HG03565 (cell line): Measurements from ENCODE around the gene SPOUT1.
"Not testable (repeated sequence)": the region's sequence is repeated elsewhere in the genome, so short reads cannot be mapped to it uniquely, and the experiment has no call there.

ENCODE experiments used
- ATAC-seq: cut with Tn5 transposase; IDR thresholded peaks from one replicate; pipeline ENCODE4 v1.9.1; 2021; ENCODE audit warnings: mild to moderate bottlenecking, moderate library complexity; ENCODE audit not compliant: unreplicated experiment

Gene SPOUT1

GRCh38 chr9:128810873-128811272 lies 18.7 kb downstream of the SPOUT1 start:
- ATAC-seq: no peak

- ATAC-seq: no peak
Observed at GRCh38 chr9:128809831-128810230, 19.8 kb downstream of the SPOUT1 start.

- no peak for ATAC-seq
Observed at GRCh38 chr9:128809036-128809599, 20.5 kb downstream of the SPOUT1 start.

DNA sequence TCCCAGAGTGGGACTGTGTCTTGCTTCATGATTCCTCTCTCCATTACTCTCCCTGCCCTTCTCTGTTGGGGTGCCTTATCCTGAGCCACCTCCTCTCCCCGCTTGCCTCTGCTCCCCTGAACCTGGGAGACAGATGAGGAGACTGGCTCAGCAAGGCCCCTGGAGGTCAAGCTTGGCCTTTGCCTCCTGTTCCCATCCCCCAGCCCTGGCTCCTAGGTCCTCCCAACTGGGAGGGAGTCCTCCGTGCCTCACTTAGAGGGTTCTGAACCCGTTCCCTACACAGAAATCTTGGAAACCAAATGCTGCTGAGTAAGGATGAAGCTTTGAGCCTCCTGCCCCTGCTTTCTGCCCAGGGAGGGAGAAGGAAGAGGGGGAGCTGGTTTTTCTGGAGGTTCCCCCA lies 21.1 kb downstream of the SPOUT1 start:
- ATAC-seq: no peak

GRCh38 chr9:128807827-128808226 lies 21.8 kb downstream of the SPOUT1 start:
- ATAC-seq: no peak

DNA sequence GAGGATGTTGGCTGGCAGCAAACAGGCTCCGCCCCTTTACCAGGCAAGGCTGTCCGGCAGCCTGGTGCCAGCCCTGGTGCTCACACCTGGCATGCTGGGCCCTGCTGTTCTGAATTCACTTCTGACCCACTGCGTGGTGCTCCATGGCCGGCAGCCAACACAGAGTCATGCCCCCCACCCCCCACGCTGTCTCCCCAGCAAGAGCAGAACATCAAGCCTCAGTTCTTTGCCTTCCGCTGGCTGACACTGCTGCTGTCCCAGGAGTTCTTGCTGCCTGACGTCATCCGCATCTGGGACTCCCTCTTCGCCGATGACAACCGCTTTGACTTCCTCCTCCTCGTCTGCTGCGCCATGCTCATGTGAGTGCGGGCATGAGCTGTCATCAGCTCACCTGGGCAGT lies 23.9 kb downstream of the SPOUT1 start:
- no peak for ATAC-seq

DNA sequence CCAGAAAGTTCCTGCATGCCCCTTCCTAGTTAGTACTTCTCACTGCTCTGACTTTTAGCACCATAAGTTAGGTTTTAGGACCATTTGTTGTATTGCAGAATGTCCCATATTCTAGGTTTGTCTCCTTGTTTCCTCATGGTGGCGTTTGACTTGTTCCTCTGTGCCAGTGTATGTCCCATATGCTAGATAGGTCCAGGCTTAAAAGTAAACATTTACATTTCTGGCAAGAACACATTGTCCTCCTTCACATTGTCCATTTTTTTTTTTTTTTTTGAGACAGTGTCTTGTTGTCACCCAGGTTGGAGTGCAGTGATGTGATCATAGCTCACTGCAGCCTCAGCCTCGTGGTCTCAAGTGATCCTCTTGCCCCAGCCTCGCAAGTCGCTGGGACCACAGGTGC lies 27.1 kb downstream of the SPOUT1 start:
- ATAC-seq: no peak

GRCh38 chr9:128800061-128800460 lies 29.5 kb downstream of the SPOUT1 start:
- no peak for ATAC-seq

DNA sequence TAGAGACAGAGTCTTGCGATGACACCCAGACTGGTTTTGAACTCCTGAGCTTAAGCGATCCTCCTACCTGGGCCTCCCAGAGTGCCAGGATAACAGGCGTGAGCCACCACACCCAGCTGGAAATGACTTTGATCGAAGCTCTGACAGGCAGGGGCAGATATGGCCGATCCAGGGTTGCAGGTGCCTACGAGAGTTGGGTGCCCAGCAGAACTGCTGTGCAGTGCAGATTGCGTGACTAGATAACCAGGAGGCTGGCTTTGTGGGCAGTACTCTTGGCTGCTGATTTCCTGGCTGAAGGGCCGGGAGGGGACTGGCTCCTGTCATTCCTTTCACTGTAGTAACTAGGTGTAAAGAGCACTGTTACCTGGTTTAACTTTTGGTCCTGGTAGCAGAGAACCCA lies 30.7 kb downstream of the SPOUT1 start:
- no peak for ATAC-seq

GRCh38 chr9:128794961-128795360 lies 34.6 kb downstream of the SPOUT1 start:
- not testable (repeated sequence) for ATAC-seq

DNA sequence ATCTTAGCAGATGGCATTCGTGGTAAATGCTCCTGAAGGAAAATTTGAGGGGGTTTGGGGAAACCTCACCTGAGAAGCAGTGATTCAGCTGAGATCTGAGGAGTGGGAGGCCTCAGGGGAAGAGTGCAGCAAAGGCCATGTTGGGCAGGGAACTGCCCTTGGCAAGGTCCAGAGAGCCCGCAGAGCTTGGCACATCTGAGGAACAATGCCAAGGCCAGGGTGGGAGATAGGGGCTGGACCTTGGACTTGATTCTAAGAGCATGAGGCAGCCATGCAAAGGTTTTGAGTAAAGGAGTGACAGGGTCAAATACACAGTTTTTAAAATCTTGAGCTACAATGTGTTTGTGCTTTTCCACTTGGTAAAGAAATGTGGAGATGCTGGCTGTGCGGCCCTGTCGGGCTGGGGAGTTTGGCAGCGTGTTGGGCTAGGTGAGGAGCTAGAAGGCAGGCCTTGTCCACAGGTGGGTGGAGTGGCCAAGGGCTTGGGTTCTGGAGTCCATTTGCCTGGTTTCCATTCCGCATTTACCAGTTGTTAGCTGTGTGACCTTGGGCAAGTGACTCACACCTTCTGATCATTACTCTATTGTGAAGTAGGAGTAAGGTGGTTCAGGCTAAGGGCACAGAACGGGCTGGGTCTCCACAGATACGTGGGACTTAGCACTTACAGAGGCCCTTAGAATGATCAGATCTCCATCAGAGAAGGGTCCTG lies 36.5 kb downstream of the SPOUT1 start:
- no peak for ATAC-seq

GRCh38 chr9:128792134-128792533 lies 37.5 kb downstream of the SPOUT1 start:
- no peak for ATAC-seq

DNA sequence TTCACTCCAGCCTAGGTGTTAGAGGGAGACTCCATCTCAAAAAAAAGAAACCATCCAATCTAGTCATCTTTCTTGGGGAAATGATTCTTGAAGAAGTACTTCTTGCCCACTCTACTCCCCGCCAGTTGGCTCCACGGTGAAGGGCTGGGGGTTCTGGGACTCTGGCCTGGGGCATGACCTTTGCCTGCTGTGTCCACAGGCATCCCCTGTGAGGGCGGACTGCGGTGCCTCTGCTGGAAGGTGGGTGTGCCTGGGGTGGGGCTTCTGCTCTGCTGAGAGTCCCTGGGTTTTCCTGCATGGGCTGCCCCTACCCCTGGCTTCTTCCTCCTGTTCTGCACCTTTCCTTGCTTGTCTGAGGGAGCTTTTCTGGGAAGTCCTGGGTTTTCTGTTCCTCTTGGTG lies 39.1 kb downstream of the SPOUT1 start:
- no peak for ATAC-seq

DNA sequence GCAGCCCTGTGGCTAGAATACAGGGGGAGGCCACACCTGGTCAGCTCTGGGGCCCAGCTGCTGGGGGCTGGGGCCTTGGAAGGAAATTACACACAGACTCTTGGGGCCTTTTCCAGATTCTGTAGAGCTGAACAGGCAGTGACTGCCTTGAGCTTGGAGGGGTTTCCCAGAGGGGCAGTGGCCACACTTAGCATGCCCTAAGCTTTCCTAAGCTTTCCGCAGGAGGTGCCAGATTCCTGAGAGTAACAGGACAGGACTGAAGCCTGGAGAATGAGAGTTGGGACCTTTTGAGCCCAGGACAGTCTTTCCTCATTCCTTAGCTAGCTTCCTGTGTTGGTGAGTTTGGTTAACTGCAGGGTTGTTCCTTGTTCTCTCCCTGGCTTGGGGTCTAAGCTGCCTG lies 41.1 kb downstream of the SPOUT1 start:
- ATAC-seq: no peak

GRCh38 chr9:128787659-128788058 lies 41.9 kb downstream of the SPOUT1 start:
- ATAC-seq: no peak

DNA sequence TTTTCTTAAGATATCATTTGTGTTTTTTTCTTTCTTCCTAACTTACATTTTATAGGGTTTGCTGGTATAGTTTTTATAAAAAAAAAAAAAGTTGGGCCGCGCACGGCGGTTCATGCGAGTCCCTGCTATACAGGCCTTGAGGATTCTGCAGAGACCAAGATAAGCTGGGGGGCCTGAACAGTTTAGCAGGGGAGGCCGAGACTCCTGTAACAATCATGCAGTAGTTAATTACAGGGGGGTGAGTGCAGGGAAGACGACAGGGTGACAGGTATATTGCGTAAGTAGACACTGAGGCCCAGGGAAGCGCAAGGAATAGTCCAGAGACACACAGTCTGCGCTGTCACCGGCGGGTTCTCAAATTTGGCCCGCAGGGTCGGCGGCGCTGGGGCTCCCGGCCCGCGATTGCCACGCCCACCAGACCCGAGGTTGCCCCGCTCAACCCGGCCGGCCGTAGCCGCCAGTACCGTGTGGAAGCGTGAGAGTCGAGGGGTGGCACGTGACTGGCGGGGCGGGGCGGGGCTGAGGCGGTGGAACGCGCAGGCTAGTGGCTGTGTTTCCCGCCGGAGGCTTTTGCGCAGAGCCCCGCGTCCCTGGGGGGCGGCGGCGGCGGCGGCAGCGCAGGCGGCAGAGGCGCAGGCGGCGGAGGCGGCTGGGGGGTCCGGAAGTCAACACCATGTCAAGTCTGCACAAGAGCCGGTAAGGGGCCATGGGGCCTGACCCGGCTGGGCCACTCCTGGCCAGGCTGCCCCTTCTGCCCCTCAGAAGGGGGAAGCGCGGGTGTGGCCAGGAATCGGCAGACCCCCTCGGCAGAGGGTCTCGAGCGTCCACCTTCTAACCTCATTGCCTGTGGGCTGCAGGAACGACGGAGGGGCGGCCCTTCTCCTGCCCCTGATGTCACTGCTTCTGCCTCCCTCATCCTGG lies 42.7 kb downstream of the SPOUT1 start, which contains the start of gene TBC1D13:
TSS of gene TBC1D13 (plus strand) at position 573 of the 921 bp plus-strand sequence. CDS start at position 674, 101 bp downstream.
- ATAC-seq: peak; percentile 72

DNA sequence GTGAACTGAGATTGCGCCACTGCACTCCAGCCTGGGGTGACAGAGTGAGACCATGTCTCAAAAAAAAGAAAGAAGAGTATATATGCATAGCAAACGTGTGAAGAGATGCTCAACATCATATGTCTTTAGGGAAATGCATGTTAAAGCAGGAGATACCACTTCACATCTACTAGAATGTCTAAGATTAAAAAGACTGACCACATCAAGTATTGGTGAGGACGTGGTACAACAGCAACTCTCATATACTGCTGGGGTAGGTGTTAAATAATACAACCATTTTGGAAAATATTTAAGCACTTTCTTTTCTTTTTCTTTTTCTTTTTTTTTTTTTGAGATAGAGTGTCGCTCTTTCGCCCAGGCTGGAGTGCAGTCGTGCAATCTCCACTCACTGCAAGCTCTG lies 44.2 kb downstream of the SPOUT1 start:
- no peak for ATAC-seq

DNA sequence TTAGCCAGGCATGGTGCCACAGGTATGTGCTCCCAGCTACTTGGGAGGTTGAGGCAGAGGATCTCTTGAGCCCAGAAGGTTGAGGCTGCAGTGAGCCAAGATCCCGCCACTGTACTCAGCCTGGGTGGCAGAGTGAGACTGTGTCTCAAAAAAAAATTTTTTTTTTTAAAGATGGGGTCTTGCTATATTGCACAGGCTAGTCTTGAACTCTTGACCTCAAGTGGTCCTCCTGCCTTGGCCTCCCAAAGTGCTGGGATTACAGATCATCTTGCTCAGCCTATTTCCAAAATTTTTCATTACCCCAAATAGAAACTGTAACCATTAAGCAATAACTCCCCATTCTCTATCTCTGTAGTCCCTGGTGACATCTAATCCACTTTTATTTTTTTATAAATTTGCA lies 46.9 kb downstream of the SPOUT1 start:
- ATAC-seq: no peak

DNA sequence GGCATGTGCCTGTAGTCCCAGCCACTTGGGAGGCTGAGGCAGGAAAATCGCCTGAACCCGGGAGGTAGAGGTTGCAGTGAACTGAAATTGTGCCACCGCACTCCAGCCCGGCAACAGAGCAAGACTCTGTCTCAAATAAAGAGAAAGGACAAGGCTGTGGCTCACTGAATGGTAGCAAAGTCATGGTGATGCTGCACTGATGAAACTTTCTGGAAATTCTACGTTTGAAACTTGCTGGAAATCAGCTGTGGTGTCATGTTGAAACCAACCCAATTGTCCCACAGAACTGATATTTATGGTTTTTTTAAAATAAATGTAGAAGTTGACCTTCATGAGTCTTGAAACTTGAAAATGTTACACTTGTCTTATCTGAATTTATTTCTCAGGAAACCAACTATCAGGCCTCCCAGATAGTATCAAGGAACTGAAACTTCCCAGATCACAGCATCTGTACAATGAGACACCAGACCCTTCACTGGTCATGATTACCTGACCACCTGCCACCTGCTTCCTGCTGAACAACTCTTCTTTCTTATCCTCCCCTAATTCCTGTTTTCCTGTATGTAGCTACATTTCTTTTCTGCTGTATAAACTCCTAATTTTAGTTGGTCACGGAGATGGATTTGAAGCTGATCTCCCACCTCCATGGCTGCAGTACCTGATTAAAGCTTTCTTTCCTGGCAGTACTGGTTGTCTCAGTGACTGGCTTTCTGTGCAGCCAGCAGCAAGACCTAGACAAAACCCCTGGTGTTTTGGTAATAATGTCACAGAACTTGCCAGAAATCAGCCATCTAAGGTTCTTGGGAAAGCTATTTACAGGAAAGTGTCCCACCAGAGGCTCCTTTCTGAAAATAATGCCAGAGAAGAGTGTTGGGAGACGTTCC lies 48.2 kb downstream of the SPOUT1 start:
- ATAC-seq: no peak

GRCh38 chr9:128780093-128780492 lies 49.5 kb downstream of the SPOUT1 start:
- ATAC-seq: not testable (repeated sequence)

GRCh38 chr9:128774804-128775203 lies 54.8 kb downstream of the SPOUT1 start:
- no peak for ATAC-seq
